NCI-H748 treated with DMSO at 0.1 percent for 48 hours (cell line): Measurements from ENCODE around the gene CTDSPL.

Experiments used
- DNase-seq: peaks from one replicate; lab custom pipeline; 2025; lab: John Stamatoyannopoulos, UW

CTDSPL gene

GRCh38 chr3:37891227-37891626 lies 29.5 kb downstream of the CTDSPL start:
- DNase-seq = no peak

GRCh38 chr3:37892927-37893600 lies 31.4 kb downstream of the CTDSPL start:
- DNase-seq = no peak

- no peak for DNase-seq
These were observed 35.1 kb downstream of the CTDSPL start for GRCh38 chr3:37896827-37897226.

GRCh38 chr3:37897763-37898162 lies 36.1 kb downstream of the CTDSPL start:
- no peak for DNase-seq

DNA sequence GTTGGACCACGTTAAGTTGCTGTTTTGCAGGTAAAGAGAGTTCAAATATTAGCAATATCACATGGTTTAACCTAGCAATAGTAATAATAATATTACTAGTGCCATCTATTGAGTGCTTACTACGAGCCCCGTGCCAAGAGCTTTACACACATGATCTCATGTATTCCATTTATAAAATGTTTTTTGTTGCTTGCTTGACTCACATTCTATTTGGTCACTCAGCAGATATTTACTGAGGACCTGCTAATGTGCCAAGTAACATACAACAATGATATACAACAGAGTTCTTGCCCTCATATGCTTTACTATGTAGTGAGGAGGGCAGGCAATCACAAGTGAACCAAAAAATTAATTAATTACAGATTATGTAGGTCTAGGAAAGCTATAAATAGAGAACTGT lies 36.7 kb downstream of the CTDSPL start:
- no peak for DNase-seq

GRCh38 chr3:37899101-37899707 lies 37.5 kb downstream of the CTDSPL start:
- DNase-seq = no peak

GRCh38 chr3:37899711-37900306 lies 38.1 kb downstream of the CTDSPL start:
- DNase-seq = no peak

- no peak for DNase-seq
These were observed 40.0 kb downstream of the CTDSPL start for GRCh38 chr3:37901721-37902120.

DNA sequence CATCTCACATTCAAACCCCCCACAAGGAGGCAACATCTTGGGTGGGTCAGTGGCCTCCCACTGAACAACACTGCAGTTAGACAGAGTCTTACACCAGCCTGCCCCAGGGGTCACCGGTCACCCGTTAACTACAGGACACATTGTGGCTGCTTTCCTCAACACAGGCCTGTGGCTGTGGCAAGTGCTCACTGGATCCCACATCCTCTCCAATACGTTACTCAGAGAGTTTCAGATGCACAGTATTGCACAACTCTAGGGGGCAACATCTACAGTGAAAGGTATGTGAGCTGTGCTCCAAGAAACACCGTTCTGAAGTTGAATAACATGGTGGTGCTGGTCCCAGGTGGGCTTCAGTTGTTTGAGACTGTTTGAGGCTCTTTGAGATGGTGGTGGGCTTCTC lies 41.0 kb downstream of the CTDSPL start:
- DNase-seq = no peak

DNA sequence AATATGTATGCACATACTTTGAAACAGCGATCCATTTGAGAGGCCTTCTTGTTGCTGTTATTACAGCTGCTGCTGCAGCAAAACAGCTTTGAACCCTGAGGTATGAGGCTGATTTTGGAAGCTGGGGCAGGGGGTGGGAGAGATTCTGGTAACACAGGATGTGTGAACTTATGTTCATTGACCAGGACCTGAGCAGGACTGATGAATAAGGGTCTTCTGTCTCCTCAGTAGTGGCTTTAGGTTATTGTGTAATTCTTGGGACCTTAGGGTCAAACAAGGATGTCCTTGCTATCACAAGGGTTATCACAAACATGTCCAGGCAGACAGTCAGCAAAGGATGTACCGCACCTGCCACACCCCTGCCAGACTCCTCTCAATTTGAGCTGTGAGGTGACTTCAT lies 41.6 kb downstream of the CTDSPL start:
- no peak for DNase-seq

DNA sequence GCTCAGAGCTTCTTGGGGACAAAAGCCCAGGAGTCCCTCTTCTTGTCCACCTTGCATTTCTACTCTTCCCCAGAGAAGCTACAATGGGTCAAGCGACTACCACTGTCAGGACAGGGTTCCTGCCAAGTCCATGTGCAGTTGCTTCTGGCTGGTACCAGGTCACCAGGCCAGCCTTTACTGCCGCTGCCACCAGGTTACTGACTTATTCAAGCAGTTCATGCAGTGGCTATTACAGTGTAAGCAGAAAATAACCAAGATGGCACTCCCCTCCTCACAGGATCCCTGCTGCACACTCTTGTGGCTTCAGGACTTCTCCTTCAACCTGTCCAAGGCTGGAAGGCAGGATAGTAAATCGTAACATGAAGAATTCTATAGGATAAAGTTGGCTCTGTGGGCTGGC lies 42.1 kb downstream of the CTDSPL start:
- no peak for DNase-seq

DNA sequence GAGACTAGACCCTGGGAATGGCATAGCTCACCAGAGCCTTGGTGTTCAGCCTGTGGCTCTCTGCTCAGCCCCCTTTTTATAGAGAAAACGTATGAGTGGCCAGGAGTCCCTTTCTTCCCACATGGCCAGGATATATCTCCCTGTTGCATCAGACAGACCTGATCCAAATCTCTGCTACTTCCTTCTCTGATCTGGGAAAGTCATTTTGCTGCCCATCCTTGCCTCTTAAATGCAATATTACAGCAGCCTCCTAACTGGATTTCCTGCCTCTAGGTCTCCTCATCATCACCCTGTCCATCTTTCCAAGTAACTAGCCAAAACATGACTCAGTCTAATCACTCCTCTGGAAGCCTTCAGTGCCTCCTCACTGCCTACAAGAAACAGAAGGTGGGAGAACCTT lies 42.9 kb downstream of the CTDSPL start:
- DNase-seq = no peak

GRCh38 chr3:37905346-37905745 lies 43.7 kb downstream of the CTDSPL start:
- no peak for DNase-seq

DNA sequence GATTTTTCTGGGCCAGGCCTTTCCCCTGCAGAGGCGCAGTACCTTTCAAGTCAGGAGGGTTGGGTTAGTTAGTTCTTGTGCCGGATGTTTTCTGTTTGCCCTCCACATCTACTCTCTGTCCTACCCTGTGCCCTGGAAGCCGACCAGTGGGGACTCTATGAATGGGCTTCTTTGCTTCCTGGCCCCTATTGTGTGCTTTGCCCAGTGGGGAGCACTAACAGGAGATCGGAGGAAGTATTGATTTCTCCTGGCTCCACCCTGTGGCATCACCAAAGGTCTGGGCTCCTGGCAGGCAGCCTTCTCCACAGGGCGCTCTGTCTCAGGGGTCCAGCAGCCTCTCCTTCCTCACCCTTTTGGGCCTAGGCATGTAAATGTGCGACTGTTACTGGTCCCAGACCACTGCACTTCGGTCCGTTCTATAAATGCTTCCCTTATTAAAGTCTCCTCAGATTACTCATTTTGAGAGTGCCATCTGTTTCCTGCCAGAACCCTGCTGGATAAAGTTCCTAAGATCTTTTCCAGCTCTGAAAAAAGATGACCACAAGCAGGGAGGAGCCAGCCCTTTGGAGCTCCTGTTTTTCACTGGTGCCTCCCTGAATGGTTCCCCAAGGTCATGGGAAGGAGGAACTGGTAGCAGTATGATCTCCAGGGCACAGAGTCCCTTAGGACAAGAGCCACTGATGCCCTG lies 44.5 kb downstream of the CTDSPL start:
- DNase-seq = no peak

- no peak for DNase-seq
These were observed 45.1 kb downstream of the CTDSPL start for GRCh38 chr3:37906734-37907282.

DNA sequence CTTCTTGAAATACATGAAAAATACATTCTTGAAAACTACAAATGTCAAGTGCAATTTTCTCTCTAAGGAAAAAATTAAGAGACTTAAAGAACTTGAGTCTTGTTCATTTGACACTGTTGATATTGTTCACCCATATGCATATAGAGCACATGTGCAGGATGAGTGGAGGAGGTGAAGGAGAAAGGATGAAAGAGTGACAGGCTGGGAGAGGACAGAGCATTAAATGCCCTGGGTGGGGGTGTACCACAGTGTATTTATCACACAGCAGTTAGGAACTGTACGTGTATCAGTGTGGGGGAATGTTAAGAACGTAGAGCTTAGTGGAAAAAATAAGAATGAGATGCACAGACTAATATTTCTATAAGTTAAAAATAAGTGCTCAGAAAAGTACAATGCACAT lies 45.7 kb downstream of the CTDSPL start:
- no peak for DNase-seq

DNA sequence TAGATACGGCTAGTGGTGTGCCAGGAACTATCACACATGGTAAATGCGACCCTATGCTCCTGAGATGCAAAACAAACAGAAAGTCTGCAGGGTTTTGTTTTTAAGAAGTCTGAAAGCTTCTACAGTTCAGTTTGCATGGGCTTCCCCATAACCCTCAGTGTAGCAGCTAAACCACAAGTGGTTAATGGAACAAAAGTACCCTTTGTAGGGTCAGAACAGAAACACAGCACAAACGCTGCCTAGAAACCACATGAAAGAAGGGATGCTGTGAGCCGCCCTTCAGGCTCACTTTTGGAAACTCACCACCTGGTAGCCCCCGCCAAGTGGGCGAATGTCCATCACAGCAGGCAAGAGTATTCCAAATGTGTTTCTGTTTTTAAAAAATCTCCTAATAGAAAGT lies 46.2 kb downstream of the CTDSPL start:
- no peak for DNase-seq

DNA sequence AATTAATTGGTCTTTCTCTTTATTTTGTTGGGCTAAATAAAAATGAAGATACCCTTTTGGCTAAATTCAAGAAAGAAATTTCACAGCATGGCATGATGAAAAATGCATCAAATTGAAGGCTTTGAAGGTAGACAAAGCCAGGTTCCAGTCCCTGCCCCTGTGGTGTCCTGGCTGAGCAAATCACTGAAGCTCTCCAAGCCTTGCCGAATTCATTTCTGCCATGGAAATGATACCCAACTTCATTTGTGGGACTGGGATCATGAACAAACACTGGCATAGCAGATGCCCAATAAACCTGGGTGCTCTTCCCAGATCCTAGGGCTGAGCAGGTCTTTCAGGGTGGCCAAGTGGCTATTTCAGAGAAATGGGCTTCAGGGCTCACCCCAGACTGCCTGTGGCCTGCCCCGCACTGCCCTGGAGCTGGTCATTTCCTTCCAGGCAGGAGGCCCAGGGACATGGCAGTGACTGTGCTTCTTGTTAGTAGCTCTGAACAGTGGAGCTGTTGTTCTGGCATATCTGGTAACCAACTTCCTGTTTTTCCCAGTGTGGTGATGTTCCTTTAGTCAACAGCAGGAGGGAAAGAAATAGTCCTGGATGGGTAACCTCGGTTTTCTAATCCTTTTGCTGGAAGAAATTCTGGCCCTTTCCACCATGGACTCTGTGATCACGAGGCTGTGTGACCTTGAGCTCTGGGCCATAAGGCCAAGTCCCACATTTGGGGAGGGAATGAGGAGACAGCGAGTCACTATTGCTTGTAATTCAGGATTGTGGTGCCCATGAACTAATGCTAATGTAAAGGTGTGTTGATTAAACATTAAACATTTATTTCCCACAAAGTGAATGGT lies 47.6 kb downstream of the CTDSPL start:
- no peak for DNase-seq

DNA sequence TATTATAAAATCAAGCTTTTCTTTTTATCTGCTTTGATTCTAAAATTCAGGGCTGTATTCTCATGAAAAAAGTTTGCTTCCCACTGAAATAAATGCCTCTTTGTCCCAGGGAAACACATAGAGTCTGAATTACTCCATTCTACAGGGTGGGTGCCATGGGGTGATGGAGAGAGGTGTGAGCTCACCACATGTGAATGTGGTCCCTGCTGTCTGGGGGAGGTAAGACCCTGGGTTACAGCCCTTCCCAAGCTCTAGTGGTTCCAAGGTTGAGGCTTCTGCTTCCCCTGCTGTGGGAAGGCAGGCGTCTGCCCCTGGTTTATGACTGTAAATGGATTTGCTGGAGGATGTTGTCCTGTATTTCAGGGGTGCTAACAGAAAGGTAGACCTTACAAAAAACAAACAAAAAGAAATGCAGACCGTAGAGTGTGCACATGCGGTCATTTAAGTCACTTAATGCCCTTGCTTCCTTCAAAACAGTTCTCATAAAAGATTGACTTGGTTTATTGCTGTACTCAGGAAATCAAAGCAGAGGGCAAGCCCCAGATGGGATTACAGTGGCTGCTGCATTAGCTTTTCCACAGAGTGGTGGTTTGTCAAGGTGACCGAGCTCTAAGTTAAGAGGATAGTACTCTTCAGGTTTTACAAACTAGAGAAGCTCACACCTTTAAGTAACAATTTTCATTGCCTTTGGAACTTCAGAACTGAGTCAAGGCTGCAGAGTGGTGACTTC lies 49.2 kb downstream of the CTDSPL start:
- DNase-seq = no peak

GRCh38 chr3:37912052-37912733 lies 50.5 kb downstream of the CTDSPL start:
- no peak for DNase-seq

GRCh38 chr3:37913522-37913921 lies 51.8 kb downstream of the CTDSPL start:
- no peak for DNase-seq
